T follicular helper cell (primary cell): Measurements from ENCODE around the gene UROC1.

Experiments used
- DNase-seq: peaks from one replicate; pipeline ENCODE4 v3.0.0-alpha.2; 2020; ENCODE audit warnings: low read depth

UROC1 gene

GRCh38 chr3:126440709-126440995, 76.9 kb downstream of the UROC1 start:
- DNase-seq, result no peak

GRCh38 chr3:126439968-126440708, 77.4 kb downstream of the UROC1 start:
- DNase-seq, result no peak

GRCh38 chr3:126439346-126439967, 78.1 kb downstream of the UROC1 start:
- DNase-seq, result no peak

GRCh38 chr3:126438746-126439145, 78.8 kb downstream of the UROC1 start:
- no peak for DNase-seq

GRCh38 chr3:126438186-126438585, 79.4 kb downstream of the UROC1 start:
- DNase-seq, result no peak

- DNase-seq, result no peak
Measured at GRCh38 chr3:126436826-126437717, 80.5 kb downstream of the UROC1 start.

- DNase-seq, result no peak
Measured at GRCh38 chr3:126435456-126436315, 81.9 kb downstream of the UROC1 start.

GRCh38 chr3:126434931-126435411, 82.6 kb downstream of the UROC1 start:
- no peak for DNase-seq

- DNase-seq, result no peak
Measured at GRCh38 chr3:126434264-126434590, 83.3 kb downstream of the UROC1 start.

- DNase-seq, result no peak
Measured at GRCh38 chr3:126433496-126434263, 83.9 kb downstream of the UROC1 start.

GRCh38 chr3:126433105-126433430, 84.5 kb downstream of the UROC1 start:
- no peak for DNase-seq

- DNase-seq, result no peak
Measured at GRCh38 chr3:126432361-126433104, 85.0 kb downstream of the UROC1 start.
